ENCODE results near the gene RHOF. TPM values are rescaled to one million over a fixed set of nuclear protein-coding genes. Genes with fewer than 3 reads are reported as not detected.

The RHOF gene
- total RNA-seq, 2 donors from 2014 or later, result 31.0 to 35.6 TPM

DNA sequence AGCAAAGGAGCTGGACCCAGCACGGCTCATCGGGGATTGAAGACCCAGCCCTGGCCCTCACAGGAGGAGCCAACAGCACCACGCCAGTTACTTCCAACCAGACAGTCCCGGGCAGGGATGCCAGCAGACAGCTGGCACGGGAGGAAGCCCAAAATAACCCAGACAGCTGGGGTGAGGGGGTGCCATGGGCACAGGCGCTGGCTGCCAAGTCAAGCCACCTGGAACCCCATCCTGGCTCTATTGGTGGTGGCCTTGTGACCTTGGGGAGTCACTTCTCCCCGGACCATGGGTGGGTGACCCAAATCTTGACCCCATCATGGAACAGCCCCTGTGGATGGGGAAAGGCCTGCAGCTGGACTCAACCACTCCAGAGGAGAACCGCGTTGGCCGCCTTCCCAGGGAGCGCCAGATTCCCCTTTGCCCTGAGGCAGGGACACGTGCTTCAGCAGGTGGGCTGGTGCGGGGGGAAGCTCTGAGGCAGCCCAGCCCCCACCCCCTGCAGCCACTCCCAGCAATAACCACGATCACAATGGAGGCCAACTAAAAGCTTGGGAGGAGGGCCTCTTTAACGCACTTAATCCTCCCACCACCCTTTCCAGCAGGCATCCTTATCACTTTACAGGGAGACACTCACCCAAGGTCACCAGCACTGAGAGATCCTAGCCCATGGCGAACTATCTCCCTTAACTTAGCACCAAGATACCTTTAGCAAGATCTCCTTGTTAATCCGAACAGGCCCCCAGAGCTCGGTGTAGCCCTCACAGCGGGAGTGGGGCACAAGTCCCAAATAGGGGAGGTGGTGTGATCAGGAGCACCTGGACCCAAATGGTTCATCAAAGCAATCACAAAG, 4.7 kb upstream of the RHOF start:
- Mint-ChIP-seq H3K27me3 (ENCODE audit: insufficient read depth) (no peaks in the 10 kb centered on the region), H3K36me3 (ENCODE audit: low read depth) (peaks cover 20% of the 10 kb centered on the region), H3K4me3 (peak overlapping the region; percentile 73), H3K4me1 (peaks cover 32% of the 10 kb centered on the region), H3K9me3 (no peaks in the 10 kb centered on the region), H3K27ac (peak overlapping the region; percentile 88)
- DNase-seq, result peak; percentile 89
- Histone ChIP-seq H3K4me1 (ENCODE audit: control insufficient read depth, insufficient read depth, low read length) (peaks cover 16% of the 10 kb centered on the region), H3K9me3 (ENCODE audit: control insufficient read depth, low read length) (no peaks in the 10 kb centered on the region), H3K9ac (ENCODE audit: extremely low read depth, low read length, poor library complexity, severe bottlenecking) (peak overlapping the region; percentile 71), H3K36me3 (ENCODE audit: control insufficient read depth, insufficient read depth, low read length) (peaks cover 19% of the 10 kb centered on the region), H3K27ac (ENCODE audit: low read depth, low read length) (peak overlapping the region; percentile 59), H3K27me3 (ENCODE audit: control insufficient read depth, insufficient read depth, low read length, poor library complexity, severe bottlenecking) (no peaks in the 10 kb centered on the region), H3K4me3 (ENCODE audit: low read length) (peak overlapping the region; percentile 84)
- TF ChIP-seq, protein P1, sequence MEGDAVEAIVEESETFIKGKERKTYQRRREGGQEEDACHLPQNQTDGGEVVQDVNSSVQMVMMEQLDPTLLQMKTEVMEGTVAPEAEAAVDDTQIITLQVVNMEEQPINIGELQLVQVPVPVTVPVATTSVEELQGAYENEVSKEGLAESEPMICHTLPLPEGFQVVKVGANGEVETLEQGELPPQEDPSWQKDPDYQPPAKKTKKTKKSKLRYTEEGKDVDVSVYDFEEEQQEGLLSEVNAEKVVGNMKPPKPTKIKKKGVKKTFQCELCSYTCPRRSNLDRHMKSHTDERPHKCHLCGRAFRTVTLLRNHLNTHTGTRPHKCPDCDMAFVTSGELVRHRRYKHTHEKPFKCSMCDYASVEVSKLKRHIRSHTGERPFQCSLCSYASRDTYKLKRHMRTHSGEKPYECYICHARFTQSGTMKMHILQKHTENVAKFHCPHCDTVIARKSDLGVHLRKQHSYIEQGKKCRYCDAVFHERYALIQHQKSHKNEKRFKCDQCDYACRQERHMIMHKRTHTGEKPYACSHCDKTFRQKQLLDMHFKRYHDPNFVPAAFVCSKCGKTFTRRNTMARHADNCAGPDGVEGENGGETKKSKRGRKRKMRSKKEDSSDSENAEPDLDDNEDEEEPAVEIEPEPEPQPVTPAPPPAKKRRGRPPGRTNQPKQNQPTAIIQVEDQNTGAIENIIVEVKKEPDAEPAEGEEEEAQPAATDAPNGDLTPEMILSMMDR (conservative IDR thresholded peaks at IDR 0.05), result no peak
- 40 to 62% methylated on average over 4 to 19 of the region's 19 CpGs for WGBS, 2 experiments (ENCODE audit: insufficient coverage in 1 of 2, insufficient read length in 1 of 2)

GRCh38 chr12:121796855-121797751, 3.6 kb upstream of the RHOF start:
- peak; percentile 98 for DNase-seq
- H3K27me3 ChIP-seq (ENCODE audit: control insufficient read depth, insufficient read depth, low read length, poor library complexity, severe bottlenecking), result no peaks in the 10 kb centered on the region
- H3K27ac ChIP-seq (ENCODE audit: low read depth, low read length), result no peak overlapping the region
- Mint-ChIP-seq H3K4me1 (peaks cover 37% of the 10 kb centered on the region), H3K36me3 (ENCODE audit: low read depth) (peaks cover 20% of the 10 kb centered on the region), H3K27me3 (ENCODE audit: insufficient read depth) (peaks cover 1% of the 10 kb centered on the region), H3K9me3 (no peaks in the 10 kb centered on the region), H3K4me3 (peak overlapping the region; percentile 73), H3K27ac (peak overlapping the region; percentile 66)
- peaks cover 19% of the 10 kb centered on the region for H3K36me3 ChIP-seq (ENCODE audit: control insufficient read depth, insufficient read depth, low read length)
- peaks cover 20% of the 10 kb centered on the region for H3K4me1 ChIP-seq (ENCODE audit: control insufficient read depth, insufficient read depth, low read length)
- WGBS, 2 experiments (ENCODE audit: insufficient coverage in 1 of 2, insufficient read length in 1 of 2), result 36 to 79% methylated on average over 13 to 39 of the region's 39 CpGs
- TF ChIP-seq, protein P1 (conservative IDR thresholded peaks at IDR 0.05), result peak; percentile 58
- no peak overlapping the region for H3K9ac ChIP-seq (ENCODE audit: extremely low read depth, low read length, poor library complexity, severe bottlenecking)
- H3K4me3 ChIP-seq (ENCODE audit: low read length), result peak overlapping the region; percentile 84
- H3K9me3 ChIP-seq (ENCODE audit: control insufficient read depth, low read length), result no peaks in the 10 kb centered on the region

Measured in endodermal cell (in vitro differentiated cells).